Gastrocnemius medialis (tissue), 4 donors: ENCODE data around the gene RARB.

Experiments
- POLR2A ChIP-seq, 2 donors: fragments of 450-650 bp; IDR thresholded peaks; one replicate each; pipeline ENCODE4 v1.6.1; 2017; ENCODE audit warnings: antibody characterized with exemption in 2 of 2, mild to moderate bottlenecking in 2 of 2, moderate library complexity in 2 of 2
- TF ChIP-seq, protein P1 (sequence below), 5 experiments: fragments of 450-650 bp in 3 of 5; fragments of 200-600 bp in 2 of 5; sonication (generic) in 2 of 5; IDR thresholded peaks in 4 of 5; conservative IDR thresholded peaks in 1 of 5; 1 replicate in 4 of 5; 2 replicates in 1 of 5; pipeline ENCODE4 v1.5.1; 2016 to 2019; ENCODE audit warnings: antibody characterized with exemption in 5 of 5, mild to moderate bottlenecking in 3 of 5, moderate library complexity in 3 of 5

DNA sequence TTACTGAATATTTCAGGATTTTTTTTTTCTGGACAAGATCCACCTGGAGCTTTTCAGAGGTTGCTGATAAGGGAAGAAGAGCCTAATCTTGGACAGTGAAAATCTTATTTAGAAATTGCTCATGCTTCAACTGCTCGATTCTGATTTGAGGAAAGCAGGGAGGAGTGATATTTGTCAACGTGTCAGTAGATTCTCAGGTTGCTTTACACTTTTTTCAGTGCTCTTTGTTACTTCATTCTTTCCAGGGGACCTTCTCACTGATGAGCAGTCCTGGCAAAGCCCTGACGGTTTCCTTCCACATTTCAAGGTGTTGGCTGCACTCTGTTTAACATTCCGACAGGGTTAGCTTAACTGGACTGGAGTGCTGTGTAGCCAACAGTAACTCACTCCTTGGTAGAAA is 24.1 kb upstream of the RARB start:
- TF ChIP-seq, protein P1, sequence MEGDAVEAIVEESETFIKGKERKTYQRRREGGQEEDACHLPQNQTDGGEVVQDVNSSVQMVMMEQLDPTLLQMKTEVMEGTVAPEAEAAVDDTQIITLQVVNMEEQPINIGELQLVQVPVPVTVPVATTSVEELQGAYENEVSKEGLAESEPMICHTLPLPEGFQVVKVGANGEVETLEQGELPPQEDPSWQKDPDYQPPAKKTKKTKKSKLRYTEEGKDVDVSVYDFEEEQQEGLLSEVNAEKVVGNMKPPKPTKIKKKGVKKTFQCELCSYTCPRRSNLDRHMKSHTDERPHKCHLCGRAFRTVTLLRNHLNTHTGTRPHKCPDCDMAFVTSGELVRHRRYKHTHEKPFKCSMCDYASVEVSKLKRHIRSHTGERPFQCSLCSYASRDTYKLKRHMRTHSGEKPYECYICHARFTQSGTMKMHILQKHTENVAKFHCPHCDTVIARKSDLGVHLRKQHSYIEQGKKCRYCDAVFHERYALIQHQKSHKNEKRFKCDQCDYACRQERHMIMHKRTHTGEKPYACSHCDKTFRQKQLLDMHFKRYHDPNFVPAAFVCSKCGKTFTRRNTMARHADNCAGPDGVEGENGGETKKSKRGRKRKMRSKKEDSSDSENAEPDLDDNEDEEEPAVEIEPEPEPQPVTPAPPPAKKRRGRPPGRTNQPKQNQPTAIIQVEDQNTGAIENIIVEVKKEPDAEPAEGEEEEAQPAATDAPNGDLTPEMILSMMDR (IDR thresholded peaks at IDR 0.05 in 4 of 5, conservative IDR thresholded peaks at IDR 0.05 in 1 of 5): no peak
- TF ChIP-seq POLR2A (IDR thresholded peaks at IDR 0.05): no peak
